Neuronal stem cell (in vitro differentiated cells): ENCODE results near the gene SSR1.
"Not testable (repeated sequence)": the region's sequence is repeated elsewhere in the genome, so short reads cannot be mapped to it uniquely, and the experiment has no call there.

Experiments used
- DNase-seq: peaks from one replicate; pipeline ENCODE4 v3.0.0-alpha.2; 2013; ENCODE audit warnings: low spot score
- H2AFZ ChIP-seq: one replicate; pipeline ENCODE4 v1.6.1; 2013; ENCODE audit warnings: mild to moderate bottlenecking, low read length, inconsistent platforms
- H2AK5ac ChIP-seq: 2 replicates; pipeline ENCODE4 v1.6.1; 2013; ENCODE audit warnings: low read depth, mild to moderate bottlenecking, inconsistent platforms, low read length, moderate library complexity, mixed read lengths
- H2BK120ac ChIP-seq: 2 replicates; pipeline ENCODE4 v1.6.1; 2013; ENCODE audit warnings: low read depth, mild to moderate bottlenecking, inconsistent platforms, low read length, moderate library complexity, mixed read lengths
- H2BK12ac ChIP-seq: one replicate; pipeline ENCODE4 v1.6.1; 2013; ENCODE audit warnings: low read length, inconsistent platforms
- H2BK15ac ChIP-seq: 2 replicates; pipeline ENCODE4 v1.6.1; 2013; ENCODE audit warnings: mild to moderate bottlenecking, low read length, inconsistent platforms, mixed read lengths
- H2BK5ac ChIP-seq: one replicate; pipeline ENCODE4 v1.6.1; 2013; ENCODE audit warnings: inconsistent platforms, mild to moderate bottlenecking, low read length, moderate library complexity
- H3K14ac ChIP-seq: one replicate; pipeline ENCODE4 v1.6.1; 2013; ENCODE audit warnings: low read length, inconsistent platforms
- H3K18ac ChIP-seq: 2 replicates; pipeline ENCODE4 v1.6.1; 2013; ENCODE audit warnings: low read length, inconsistent platforms
- H3K23ac ChIP-seq: 2 replicates; pipeline ENCODE4 v1.6.1; 2013; ENCODE audit warnings: low read depth, mild to moderate bottlenecking, mixed read lengths, low read length, inconsistent platforms; ENCODE audit not compliant: poor library complexity
- H3K27ac ChIP-seq: replicated peaks from 3 replicates; pipeline ENCODE4 v1.5.1; 2013; ENCODE audit warnings: low read length, inconsistent platforms
- H3K27me3 ChIP-seq, 3 experiments: 2 replicates each; pipeline ENCODE4 v1.6.1; 2013; ENCODE audit warnings: low read length in 3 of 3, mild to moderate bottlenecking in 2 of 3, inconsistent platforms in 1 of 3, low read depth in 1 of 3, mixed read lengths in 1 of 3, moderate library complexity in 1 of 3; ENCODE audit not compliant: control insufficient read depth in 3 of 3, insufficient read depth in 3 of 3
- H3K36me3 ChIP-seq, 2 donors: replicated peaks in 1 of 2; 2 replicates each; pipeline ENCODE4 v1.6.1; 2013; ENCODE audit warnings: low read length in 2 of 2; ENCODE audit not compliant: control insufficient read depth in 2 of 2, insufficient read depth in 2 of 2
- H3K4ac ChIP-seq: 2 replicates; pipeline ENCODE4 v1.6.1; 2013; ENCODE audit warnings: inconsistent platforms, mild to moderate bottlenecking, low read length, moderate library complexity
- H3K4me1 ChIP-seq, 2 donors: 1 replicate in 1 of 2; 2 replicates in 1 of 2; pipeline ENCODE4 v1.6.1; 2013; ENCODE audit warnings: low read length in 2 of 2, low read depth in 1 of 2; ENCODE audit not compliant: control insufficient read depth in 2 of 2, insufficient read depth in 1 of 2
- H3K4me2 ChIP-seq: one replicate; pipeline ENCODE4 v1.6.1; 2013; ENCODE audit warnings: mild to moderate bottlenecking, low read length, inconsistent platforms; ENCODE audit not compliant: insufficient read depth, poor library complexity, severe bottlenecking
- H3K4me3 ChIP-seq, 2 donors: 2 replicates each; pipeline ENCODE4 v1.5.1; 2013; ENCODE audit warnings: low read length in 2 of 2, mild to moderate bottlenecking in 2 of 2, inconsistent platforms in 1 of 2, moderate library complexity in 1 of 2
- H3K79me1 ChIP-seq: one replicate; pipeline ENCODE4 v1.6.1; 2013; ENCODE audit warnings: low read depth, mild to moderate bottlenecking, inconsistent platforms, low read length, moderate library complexity
- H3K9ac ChIP-seq: one replicate; pipeline ENCODE4 v1.6.1; 2013; ENCODE audit warnings: mild to moderate bottlenecking, low read depth, low read length, inconsistent platforms; ENCODE audit not compliant: poor library complexity
- H3K9me3 ChIP-seq, 2 donors: replicated peaks in 1 of 2; 2 replicates each; pipeline versions ENCODE3 to v1.6.1; 2013; ENCODE audit warnings: low read length in 2 of 2, mild to moderate bottlenecking in 2 of 2, inconsistent platforms in 1 of 2, low read depth in 1 of 2, mixed read lengths in 1 of 2, moderate library complexity in 1 of 2; ENCODE audit not compliant: control insufficient read depth in 2 of 2, insufficient read depth in 1 of 2
- H4K8ac ChIP-seq: one replicate; pipeline ENCODE4 v1.6.1; 2013; ENCODE audit warnings: low read depth, mild to moderate bottlenecking, inconsistent platforms, low read length, moderate library complexity
- H4K91ac ChIP-seq: one replicate; pipeline ENCODE4 v1.6.1; 2013; ENCODE audit warnings: low read length, low read depth, mild to moderate bottlenecking, inconsistent platforms; ENCODE audit not compliant: poor library complexity
- WGBS, 2 donors: extraction: QIAGEN DNeasy Blood & Tissue Kit; methylation state at CpG; one replicate each; pipeline ENCODE4 v1.1.7; 2013; ENCODE audit warnings: missing lambda C conversion rate in 2 of 2, mixed read lengths in 1 of 2; ENCODE audit not compliant: insufficient read length in 2 of 2, insufficient replicate concordance in 1 of 2; ENCODE audit errors: extremely low coverage in 2 of 2; 5-methylcytosine and 5-hydroxymethylcytosine counted together

Gene SSR1

DNA sequence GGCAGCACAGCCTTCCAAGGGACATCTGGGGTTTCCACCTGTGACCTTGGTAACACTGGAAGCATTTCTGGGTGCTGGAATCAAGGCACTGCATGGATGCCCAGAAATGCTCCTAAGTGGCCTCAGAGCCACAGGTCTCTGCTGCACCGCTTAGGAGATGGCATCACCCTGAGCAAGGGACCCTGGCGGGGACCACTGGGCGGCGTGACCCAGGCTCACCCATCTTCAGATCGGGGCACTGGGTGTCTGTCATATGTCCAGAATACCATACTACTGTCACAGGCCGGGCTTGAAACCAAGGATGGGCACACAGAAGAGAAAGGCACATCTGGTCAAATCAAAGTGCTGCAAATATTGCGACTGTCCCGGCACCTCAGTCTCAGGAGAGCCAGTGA, 45.9 kb downstream of the SSR1 start:
- H3K9ac ChIP-seq = no peak overlapping the region
- no peaks in the 10 kb centered on the region for H3K79me1 ChIP-seq
- H3K36me3 ChIP-seq = no peaks in the 10 kb centered on the region
- no peaks in the 10 kb centered on the region for H3K27me3 ChIP-seq
- peaks cover 0 to 4% of the 10 kb centered on the region in 2 donors for H3K9me3 ChIP-seq
- no peak overlapping the region for H4K8ac ChIP-seq
- H3K18ac ChIP-seq = no peak overlapping the region
- H2BK5ac ChIP-seq = no peak overlapping the region
- peak overlapping the region; percentile 20 for H3K23ac ChIP-seq
- peak overlapping the region; percentile 37 for H3K4ac ChIP-seq
- no peak overlapping the region for H3K14ac ChIP-seq
- no peak overlapping the region for H3K27ac ChIP-seq
- H4K91ac ChIP-seq = no peak overlapping the region
- H3K4me1 ChIP-seq = peaks cover 0 to 2% of the 10 kb centered on the region in 2 donors
- no peak overlapping the region for H3K4me3 ChIP-seq
- H2AK5ac ChIP-seq = no peak overlapping the region
- H2BK120ac ChIP-seq = no peak overlapping the region
- DNase-seq = no peak
- no CpG with 5 or more reads among the region's 8 CpGs for WGBS, 2 donors
- peak overlapping the region; percentile 67 for H2BK15ac ChIP-seq
- H3K4me2 ChIP-seq = no peak overlapping the region
- no peak overlapping the region for H2BK12ac ChIP-seq
- H2AFZ ChIP-seq = no peak overlapping the region

DNA sequence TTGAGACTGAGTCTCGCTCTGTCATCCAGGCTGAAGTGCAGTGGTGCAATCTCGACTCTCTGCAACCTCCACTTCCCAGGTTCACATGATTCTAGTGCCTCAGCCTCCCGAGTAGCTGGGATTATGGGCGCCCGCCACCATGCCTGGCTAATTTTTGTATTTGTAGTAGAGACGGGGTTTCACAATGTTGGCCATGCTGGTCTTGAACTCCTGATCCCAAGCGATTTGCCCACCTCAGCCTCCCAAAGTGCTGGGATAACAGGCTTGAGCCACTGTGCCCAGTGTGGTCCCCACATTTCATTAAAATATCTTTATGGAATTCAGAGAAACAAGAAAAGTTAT, 47.6 kb downstream of the SSR1 start:
- not testable (repeated sequence) for H2AFZ ChIP-seq, H3K14ac ChIP-seq, H3K4ac ChIP-seq, H3K79me1 ChIP-seq, H3K9me3 ChIP-seq, H3K9ac ChIP-seq, H3K18ac ChIP-seq, H3K36me3 ChIP-seq, H3K23ac ChIP-seq, H2BK15ac ChIP-seq, H4K8ac ChIP-seq, H2BK5ac ChIP-seq, H3K4me2 ChIP-seq, H4K91ac ChIP-seq, H3K4me3 ChIP-seq, H2BK12ac ChIP-seq, H2AK5ac ChIP-seq, DNase-seq, H3K27ac ChIP-seq, H3K27me3 ChIP-seq, H2BK120ac ChIP-seq
- WGBS, 2 donors = no CpG with 5 or more reads among the region's 7 CpGs
- peaks cover 6 to 10% of the 10 kb centered on the region in 2 donors for H3K4me1 ChIP-seq

DNA sequence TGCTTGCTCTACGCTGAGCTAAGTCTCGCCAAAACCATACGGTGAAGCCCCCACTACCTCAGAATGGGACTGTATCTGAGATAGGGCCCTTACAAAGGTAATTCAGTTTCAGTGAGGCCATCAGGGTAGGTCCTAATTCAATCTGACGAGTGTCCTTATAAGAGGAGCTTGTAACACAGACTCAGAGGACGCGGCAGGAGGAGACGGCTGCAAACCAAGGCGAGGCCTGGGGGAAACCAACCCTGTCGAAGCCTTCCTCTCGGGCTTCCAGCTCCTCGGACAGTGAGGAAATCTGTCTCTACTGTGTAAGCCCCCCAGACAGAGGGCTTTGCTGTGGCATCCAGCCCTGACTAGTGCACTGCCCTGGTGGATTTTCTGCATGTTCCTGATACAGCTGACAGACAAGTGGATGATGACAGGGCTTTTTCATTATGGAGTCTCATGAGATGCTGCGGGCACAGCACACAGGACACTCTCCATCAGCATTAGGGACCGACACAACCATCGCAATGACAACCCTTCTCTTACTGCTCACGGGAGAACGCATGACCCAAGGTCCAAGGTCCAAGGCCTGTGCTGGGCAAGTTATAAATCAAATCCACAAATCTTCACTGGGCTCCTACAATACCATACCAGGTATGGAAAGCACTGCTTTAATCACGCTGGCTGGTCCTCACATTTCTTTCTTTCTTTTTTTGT, 48.2 kb downstream of the SSR1 start:
- H2BK5ac ChIP-seq = no peak overlapping the region
- H2AK5ac ChIP-seq = no peak overlapping the region
- H3K23ac ChIP-seq = peak overlapping the region; percentile 37
- no peak overlapping the region for H3K4me3 ChIP-seq
- no peak overlapping the region for H3K27ac ChIP-seq
- no peak for DNase-seq
- H3K4me1 ChIP-seq = peaks cover 6 to 12% of the 10 kb centered on the region in 2 donors
- H4K8ac ChIP-seq = no peak overlapping the region
- no CpG with 5 or more reads among the region's 17 CpGs for WGBS, 2 donors
- no peak overlapping the region for H2BK120ac ChIP-seq
- no peak overlapping the region for H2BK15ac ChIP-seq
- H3K14ac ChIP-seq = no peak overlapping the region
- H3K9me3 ChIP-seq = peaks cover 0 to 4% of the 10 kb centered on the region in 2 donors
- H3K79me1 ChIP-seq = no peaks in the 10 kb centered on the region
- no peaks in the 10 kb centered on the region for H3K36me3 ChIP-seq
- H3K18ac ChIP-seq = no peak overlapping the region
- H3K4me2 ChIP-seq = no peak overlapping the region
- H3K9ac ChIP-seq = no peak overlapping the region
- H2BK12ac ChIP-seq = no peak overlapping the region
- H3K4ac ChIP-seq = no peak overlapping the region
- H3K27me3 ChIP-seq = no peaks in the 10 kb centered on the region
- no peak overlapping the region for H2AFZ ChIP-seq
- H4K91ac ChIP-seq = no peak overlapping the region

DNA sequence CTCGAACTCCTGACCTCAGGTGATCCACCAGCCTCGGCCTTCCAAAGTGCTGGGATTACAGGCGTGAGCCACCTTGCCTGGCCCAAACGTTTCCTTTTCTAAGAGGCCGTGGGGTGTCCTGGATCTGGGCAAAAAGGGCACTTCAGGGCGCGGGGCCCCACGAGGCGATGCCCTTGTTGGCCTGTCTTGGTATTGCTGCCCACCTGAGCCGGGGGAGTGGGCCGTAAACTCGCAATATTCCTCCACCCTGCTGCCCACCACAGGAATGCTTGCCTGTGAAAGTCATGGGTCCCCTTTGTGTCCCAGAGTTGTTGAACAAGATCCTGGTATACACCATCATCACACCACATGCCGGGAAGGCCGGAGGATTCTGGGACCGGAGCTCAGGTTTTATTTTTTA, 49.0 kb downstream of the SSR1 start:
- Histone ChIP-seq H3K4ac (no peak overlapping the region), H3K9me3 (peaks cover 0 to 4% of the 10 kb centered on the region in 2 donors), H3K27me3 (no peaks in the 10 kb centered on the region), H3K27ac (no peak overlapping the region), H2BK12ac (no peak overlapping the region), H2BK15ac (no peak overlapping the region), H3K4me2 (no peak overlapping the region), H3K18ac (no peak overlapping the region), H3K4me3 (no peak overlapping the region), H3K79me1 (no peaks in the 10 kb centered on the region), H4K91ac (no peak overlapping the region), H3K9ac (no peak overlapping the region), H2AK5ac (peak overlapping the region; percentile 38), H3K4me1 (peaks cover 6 to 12% of the 10 kb centered on the region in 2 donors), H3K14ac (no peak overlapping the region), H4K8ac (no peak overlapping the region), H2AFZ (no peak overlapping the region), H2BK5ac (no peak overlapping the region), H3K36me3 (no peaks in the 10 kb centered on the region), H2BK120ac (no peak overlapping the region), H3K23ac (no peak overlapping the region)
- no peak for DNase-seq
- WGBS, 2 donors = no CpG with 5 or more reads among the region's 15 CpGs
